ENCODE results near the gene ZRANB3.
"Not testable (repeated sequence)": the region's sequence is repeated elsewhere in the genome, so short reads cannot be mapped to it uniquely, and the experiment has no call there.

The ZRANB3 gene

GRCh38 chr2:135485441-135485840, 45.6 kb downstream of the ZRANB3 start:
- DNase-seq (ENCODE audit: low read depth): no peak

GRCh38 chr2:135475128-135475527, 55.9 kb downstream of the ZRANB3 start:
- no peak for DNase-seq (ENCODE audit: low read depth)

DNA sequence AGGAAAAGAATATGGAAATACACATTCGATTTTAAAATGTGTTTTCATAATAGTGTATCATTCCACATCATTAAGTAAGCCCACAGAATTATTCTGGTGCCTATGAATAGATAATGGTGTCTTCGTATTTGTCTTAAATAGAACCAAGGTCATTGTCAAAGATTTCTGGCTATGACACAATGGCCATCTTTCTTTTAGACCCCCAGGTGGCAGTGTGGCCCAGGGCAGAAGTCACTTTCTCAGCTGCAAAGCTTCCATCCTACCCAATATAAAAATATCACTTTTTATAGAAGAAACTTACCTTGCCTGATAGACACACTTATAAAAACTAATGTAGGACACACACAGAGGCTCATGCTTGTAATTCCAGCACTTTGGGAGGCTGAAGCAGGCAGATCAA, 57.5 kb downstream of the ZRANB3 start:
- no peak for DNase-seq (ENCODE audit: low read depth)

DNA sequence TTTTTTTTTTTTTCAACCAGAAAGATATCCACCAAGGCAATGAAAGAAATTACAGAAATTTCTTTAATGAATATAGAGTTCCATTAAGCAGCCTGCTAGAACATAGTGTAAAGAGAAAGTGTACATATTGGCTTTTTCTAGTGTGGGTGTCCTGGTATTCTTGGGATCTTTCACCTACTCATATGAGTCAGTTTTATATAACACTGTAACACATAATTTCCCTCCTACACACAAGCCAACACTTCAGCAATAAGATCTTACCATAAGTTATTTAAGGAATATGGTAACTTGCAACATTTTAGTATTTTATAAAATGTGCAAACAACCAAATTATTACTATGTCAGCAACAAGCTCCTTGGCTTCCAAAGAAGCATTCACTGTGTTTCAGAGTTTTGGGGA, 59.9 kb downstream of the ZRANB3 start:
- no peak for DNase-seq (ENCODE audit: low read depth)

DNA sequence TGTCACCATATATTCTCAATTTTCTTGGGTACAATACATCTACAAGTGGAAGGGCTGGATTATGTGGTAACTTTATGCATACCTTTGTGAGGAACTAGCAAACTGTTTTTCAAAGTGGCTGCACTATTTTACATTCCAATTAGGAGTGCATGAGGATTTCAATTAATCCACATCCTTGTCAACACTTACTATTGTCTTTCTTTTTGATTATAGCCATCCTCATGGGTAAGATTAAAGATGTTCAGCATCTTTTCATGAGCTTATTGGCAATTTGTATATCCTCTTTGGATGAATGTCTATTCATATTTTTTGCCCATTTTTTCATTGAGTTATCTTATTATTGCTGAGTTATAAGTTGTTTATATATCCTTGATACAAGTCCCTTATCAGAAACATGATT, 73.7 kb downstream of the ZRANB3 start:
- no peak for DNase-seq (ENCODE audit: low read depth)

GRCh38 chr2:135456835-135457234, 74.2 kb downstream of the ZRANB3 start:
- DNase-seq (ENCODE audit: low read depth): no peak

DNA sequence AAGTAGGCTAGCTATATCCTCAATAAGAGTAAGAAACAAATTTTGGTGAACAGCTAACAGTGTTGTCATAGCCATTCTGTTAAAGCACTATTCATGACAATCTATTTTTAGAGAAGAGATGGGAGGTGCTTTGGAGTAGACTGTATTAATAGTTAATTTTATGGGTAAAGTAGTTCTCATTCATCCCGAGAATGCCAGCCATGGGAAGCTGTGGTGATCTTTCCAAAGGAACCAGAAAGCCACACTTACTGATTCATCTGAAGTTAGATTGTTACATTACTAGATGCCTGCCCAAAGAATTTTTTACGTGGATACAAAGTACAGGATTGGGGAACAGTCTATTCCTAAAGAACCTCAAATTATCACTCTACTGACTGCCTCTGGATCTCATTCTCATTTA, 74.6 kb downstream of the ZRANB3 start:
- no peak for DNase-seq (ENCODE audit: low read depth)

- DNase-seq (ENCODE audit: low read depth): no peak
Observed at GRCh38 chr2:135454608-135455007, 76.4 kb downstream of the ZRANB3 start.

GRCh38 chr2:135453027-135453426, 78.0 kb downstream of the ZRANB3 start:
- not testable (repeated sequence) for DNase-seq (ENCODE audit: low read depth)

DNA sequence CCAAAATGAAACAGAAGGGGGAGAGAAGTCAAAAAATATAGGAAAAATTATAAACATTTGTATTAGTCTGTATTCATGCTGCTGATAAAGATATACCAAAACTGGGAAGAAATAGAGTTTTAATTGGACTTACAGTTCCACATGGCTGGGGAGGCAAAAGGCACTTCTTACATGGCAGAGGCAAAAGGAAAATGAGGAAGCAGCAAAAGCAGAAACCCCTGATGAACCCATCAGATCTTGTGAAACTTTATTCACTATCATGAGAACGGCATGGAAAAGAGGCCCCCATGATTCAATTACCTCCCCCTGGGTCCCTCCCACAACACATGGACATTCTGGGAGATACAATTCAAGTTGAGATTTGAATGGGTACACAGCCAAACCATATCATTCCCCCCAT, 79.1 kb downstream of the ZRANB3 start:
- DNase-seq (ENCODE audit: low read depth): no peak

- DNase-seq (ENCODE audit: low read depth): not testable (repeated sequence)
Observed at GRCh38 chr2:135443013-135443412, 88.0 kb downstream of the ZRANB3 start.

DNA sequence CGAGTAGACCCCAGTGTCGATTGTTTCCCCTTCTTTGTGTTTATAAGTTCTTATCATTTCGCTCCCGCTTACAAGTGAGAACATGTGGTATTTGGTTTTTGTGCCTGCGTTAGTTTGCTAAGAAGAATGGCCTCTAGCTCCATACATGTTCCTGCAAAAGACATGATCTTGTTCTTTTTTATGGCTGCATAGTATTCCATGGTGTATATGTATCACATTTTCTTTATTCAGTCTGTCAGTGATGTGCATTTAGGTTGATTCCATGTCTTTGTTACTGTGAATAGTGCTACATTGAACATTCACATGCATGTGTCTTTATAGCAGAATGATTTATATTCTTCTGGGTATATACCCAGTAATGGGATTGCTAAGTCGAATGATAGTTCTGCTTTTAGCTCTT, 95.9 kb downstream of the ZRANB3 start:
- not testable (repeated sequence) for DNase-seq (ENCODE audit: low read depth)

DNA sequence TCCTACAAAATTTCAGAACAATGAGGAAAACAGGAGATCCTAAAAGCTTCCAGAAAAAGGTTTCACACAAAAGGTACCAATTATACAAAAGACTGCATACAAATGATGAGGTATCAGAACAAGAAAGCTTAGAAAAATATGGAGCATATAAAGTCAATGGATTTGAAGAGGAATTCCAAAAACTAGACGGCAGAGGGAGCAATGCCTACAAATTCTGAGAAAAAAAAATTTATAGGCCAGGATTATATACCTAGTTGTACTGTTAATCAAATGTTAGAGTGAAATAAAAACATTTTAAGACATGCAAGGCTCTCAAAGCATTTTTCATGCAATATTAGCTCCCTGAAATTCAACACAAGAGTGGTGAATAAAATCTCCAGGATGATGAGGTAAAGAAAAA, 106.2 kb downstream of the ZRANB3 start:
- DNase-seq (ENCODE audit: low read depth): no peak

DNA sequence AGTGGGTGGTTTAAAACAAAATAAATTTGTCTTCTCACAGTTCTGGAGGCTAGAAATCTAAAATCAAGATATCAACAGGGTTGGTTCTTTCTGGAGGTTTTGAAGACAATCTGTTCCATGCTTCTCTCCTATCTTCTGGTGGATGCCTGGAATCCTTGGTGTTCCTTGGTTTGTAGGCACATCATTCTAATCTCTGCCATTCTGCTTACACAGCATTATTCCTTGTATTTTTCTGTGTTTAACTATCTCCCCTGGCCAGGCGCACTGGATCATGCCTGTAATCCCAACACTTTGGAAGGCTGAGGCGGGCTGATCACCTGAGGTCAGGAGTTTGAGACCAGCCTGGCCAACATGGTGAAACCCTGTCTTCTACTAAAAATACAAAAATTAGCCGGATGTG, 108.1 kb downstream of the ZRANB3 start:
- no peak for DNase-seq (ENCODE audit: low read depth)

GRCh38 chr2:135411646-135412045, 119.4 kb downstream of the ZRANB3 start:
- no peak for DNase-seq (ENCODE audit: low read depth)

GRCh38 chr2:135409436-135409835, 121.6 kb downstream of the ZRANB3 start:
- DNase-seq (ENCODE audit: low read depth): no peak

- not testable (repeated sequence) for DNase-seq (ENCODE audit: low read depth)
Observed at GRCh38 chr2:135396259-135396658, 134.8 kb downstream of the ZRANB3 start.

GRCh38 chr2:135386993-135387392, 144.0 kb downstream of the ZRANB3 start:
- no peak for DNase-seq (ENCODE audit: low read depth)

- DNase-seq (ENCODE audit: low read depth): no peak
Observed at GRCh38 chr2:135378591-135378990, 152.4 kb downstream of the ZRANB3 start.

DNA sequence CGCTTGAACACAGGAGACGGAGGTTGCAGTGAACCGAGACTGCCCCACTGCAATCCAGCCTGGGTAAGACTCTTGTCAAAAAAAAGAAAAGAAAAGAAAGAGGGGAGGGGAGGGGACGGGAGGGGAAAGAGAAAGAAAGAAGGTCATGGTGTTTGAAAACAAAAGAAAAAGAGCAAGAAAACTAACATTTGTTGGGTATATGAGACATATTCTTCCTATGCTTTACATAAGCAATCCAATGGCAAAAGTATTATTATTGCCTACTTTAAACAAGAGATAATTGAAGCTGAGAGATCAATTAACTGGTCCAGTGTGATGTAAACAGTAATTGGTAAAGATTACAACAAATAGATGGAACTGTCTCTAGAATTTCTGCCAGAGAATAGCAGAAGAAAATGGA, 157.3 kb downstream of the ZRANB3 start:
- DNase-seq (ENCODE audit: low read depth): no peak

GRCh38 chr2:135349941-135350340, 181.1 kb downstream of the ZRANB3 start:
- DNase-seq (ENCODE audit: low read depth): no peak

DNA sequence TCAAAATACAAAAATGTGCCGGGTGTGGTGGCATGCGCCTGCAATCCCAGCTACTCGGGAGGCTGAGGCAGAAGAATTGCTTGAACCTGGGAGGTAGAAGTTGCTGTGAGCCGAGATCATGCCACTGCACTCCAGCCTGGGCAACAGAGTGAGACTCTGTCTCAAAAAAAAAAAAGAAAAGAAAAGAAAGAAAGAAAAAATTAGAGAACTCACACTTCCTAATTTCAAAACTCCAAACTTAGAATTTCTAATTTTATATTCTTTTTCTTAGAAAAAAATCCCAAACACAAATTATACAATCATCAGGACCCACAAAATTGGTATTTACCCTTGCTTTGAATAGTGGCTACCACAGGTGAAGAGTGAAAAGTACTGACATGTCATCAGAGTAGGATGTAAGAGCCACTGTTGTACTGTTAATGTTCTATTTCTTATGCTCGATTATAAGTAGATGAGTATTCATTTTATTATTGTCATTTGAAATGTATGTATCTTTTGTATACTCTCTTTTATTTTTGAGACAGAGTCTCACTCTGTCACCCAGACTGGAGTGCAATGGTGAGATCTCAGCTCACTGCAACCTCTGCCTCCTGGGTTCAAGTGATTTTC, 182.8 kb downstream of the ZRANB3 start:
- not testable (repeated sequence) for DNase-seq (ENCODE audit: low read depth)

DNA sequence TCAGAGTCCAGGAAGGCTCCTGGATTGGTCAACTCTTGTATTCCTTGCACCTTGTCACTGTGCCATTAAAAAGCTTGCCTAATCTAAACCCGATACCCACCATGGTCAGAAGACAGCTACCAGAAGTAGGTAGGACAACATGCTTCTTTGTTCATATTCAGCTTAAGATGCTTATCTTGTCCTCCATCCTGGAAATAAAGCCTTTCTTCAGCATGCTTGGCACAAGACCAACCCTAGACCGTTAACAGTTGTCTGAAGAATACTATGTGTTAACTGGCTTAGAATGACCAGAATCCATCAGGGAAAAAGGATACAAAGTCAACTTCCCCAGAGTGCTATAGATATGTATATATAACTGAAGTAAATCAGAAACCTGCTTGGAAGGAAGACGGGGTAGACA, 193.9 kb downstream of the ZRANB3 start:
- no peak for DNase-seq (ENCODE audit: low read depth)

DNA sequence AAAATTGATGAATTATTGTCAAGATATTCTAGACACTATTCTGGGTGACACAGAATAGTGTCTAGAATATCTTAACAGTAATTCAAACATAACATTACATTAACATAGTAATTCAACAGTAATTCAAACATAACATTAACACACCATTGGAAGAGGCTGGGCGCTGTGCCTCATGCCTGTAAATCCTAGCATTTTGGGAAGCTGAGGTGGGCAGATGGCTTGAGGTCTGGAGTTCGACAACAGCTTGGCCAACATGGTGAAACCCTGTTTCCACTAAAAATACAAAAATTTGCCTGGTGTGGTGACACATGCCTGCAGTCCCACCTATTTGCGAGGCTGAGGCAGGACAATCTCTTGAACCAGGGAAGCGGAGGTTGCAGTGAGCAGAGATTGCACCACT, 195.8 kb downstream of the ZRANB3 start:
- no peak for DNase-seq (ENCODE audit: low read depth)

- no peak for DNase-seq (ENCODE audit: low read depth)
Observed at GRCh38 chr2:135327146-135327545, 203.9 kb downstream of the ZRANB3 start.
